IPS-18a (cell line): ENCODE data around the gene BCKDHB.
A peak's percentile ranks its signal among the peaks of the same experiment; 100 is the strongest.
"Not testable (repeated sequence)": the region's sequence is repeated elsewhere in the genome, so short reads cannot be mapped to it uniquely, and the experiment has no call there.

ENCODE experiments used
- H3K27ac ChIP-seq: one replicate; pipeline ENCODE4 v1.5.1; 2013; ENCODE audit warnings: low read length
- H3K27me3 ChIP-seq: one replicate; pipeline ENCODE4 v1.6.1; 2013; ENCODE audit warnings: mild to moderate bottlenecking, low read length; ENCODE audit not compliant: control insufficient read depth, insufficient read depth
- H3K36me3 ChIP-seq: one replicate; pipeline ENCODE4 v1.6.1; 2013; ENCODE audit warnings: low read depth, low read length; ENCODE audit not compliant: control insufficient read depth
- H3K4me1 ChIP-seq: one replicate; pipeline ENCODE4 v1.6.1; 2013; ENCODE audit warnings: low read depth, low read length; ENCODE audit not compliant: control insufficient read depth
- H3K4me3 ChIP-seq: one replicate; pipeline ENCODE4 v1.5.1; 2013; ENCODE audit warnings: low read length
- H3K9ac ChIP-seq: one replicate; pipeline ENCODE4 v1.6.1; 2013; ENCODE audit warnings: mild to moderate bottlenecking, low read length, moderate library complexity
- H3K9me3 ChIP-seq: one replicate; pipeline ENCODE4 v1.6.1; 2013; ENCODE audit warnings: low read depth, low read length; ENCODE audit not compliant: control insufficient read depth

The BCKDHB gene

DNA sequence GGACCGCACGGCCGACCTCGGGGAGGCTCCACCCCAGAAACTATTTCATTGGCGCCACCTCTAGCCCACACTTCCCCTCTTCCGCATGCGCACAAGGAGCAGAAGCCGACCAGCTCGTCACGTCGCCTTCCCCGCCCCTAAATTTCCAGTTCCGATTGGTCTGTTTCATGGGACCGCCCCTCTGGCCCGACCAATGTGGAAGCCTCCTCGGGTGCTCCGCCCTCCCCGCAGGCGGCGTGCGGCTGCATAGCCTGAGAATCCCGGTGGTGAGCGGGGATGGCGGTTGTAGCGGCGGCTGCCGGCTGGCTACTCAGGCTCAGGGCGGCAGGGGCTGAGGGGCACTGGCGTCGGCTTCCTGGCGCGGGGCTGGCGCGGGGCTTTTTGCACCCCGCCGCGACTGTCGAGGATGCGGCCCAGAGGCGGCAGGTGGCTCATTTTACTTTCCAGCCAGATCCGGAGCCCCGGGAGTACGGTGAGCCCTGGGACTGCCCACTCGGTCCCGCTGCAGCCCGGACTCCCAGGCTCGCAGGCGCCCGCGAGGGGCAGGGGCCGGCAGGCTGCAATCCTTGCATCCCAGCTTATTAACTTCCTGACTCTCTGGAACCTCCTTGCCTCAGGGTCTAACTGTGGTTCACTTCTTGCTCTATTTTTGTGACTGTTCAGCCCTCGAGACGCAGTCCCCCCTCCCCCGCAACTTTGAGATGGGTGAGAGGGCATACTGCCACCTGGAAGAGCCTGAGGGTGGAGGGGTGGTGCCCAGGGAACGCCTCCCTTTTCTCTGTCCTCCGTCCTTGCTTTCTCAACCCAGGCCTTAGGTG, at the start of gene BCKDHB:
Gene BCKDHB, plus strand, starts transcription at position 254 of the 818 bp plus-strand sequence. Its CDS starts 23 bp downstream, at position 277.
- Histone ChIP-seq H3K36me3 (no peaks in the 10 kb centered on the region), H3K9me3 (no peaks in the 10 kb centered on the region), H3K9ac (peak within 1 kb of the TSS; percentile 84), H3K27ac (peak within 1 kb of the TSS; percentile 57), H3K4me1 (peaks cover 21% of the 10 kb centered on the region), H3K4me3 (peak within 1 kb of the TSS; percentile 96), H3K27me3 (peaks cover 3% of the 10 kb centered on the region)

DNA sequence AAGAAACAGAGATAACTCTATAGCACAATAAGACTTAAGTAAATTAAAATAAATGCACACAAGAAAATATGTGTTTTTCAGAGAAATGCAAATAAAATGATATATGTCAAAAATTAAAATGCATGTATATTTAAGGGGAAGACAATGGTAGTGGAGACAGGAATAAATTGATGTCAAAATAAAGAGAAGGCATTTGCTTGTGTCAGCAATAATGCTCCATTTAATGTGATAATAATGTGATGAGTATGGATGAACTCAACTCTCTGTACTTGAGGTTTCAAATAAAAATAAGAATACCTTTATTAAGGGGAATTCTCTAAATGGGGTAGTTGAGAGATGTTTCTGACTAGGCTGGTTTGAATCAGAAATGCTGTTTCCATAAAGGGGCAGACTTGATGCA, 45.7 kb upstream of the BCKDHB start:
- Histone ChIP-seq H3K27me3 (no peaks in the 10 kb centered on the region), H3K4me1 (no peaks in the 10 kb centered on the region), H3K4me3 (no peak overlapping the region), H3K36me3 (no peaks in the 10 kb centered on the region), H3K9ac (no peak overlapping the region), H3K27ac (no peak overlapping the region), H3K9me3 (no peaks in the 10 kb centered on the region)

DNA sequence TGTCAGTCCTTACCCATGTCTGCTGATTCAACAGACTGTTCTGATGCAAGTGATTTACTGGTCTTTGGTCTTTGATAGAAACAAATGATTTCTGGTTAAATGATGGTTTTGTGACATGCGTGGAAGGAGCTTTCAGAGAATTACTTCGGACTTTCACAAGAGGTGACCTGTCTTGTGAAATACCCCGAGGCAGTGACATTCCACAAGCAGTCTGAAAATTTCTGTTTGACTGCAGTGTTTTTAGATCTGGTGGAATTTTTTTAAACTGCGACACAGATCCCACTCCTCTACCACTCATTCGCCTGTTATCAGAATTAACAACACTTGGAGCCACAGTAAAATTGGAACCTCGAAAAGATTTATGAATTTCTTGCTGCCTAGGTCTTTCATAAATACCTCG, 38.3 kb upstream of the BCKDHB start:
- H3K27ac ChIP-seq, H3K27me3 ChIP-seq, H3K9ac ChIP-seq, H3K36me3 ChIP-seq, H3K9me3 ChIP-seq, H3K4me3 ChIP-seq, H3K4me1 ChIP-seq: not testable (repeated sequence)

GRCh38 chr6:80070431-80070830, 36.0 kb upstream of the BCKDHB start:
- H3K27me3 ChIP-seq = not testable (repeated sequence)

DNA sequence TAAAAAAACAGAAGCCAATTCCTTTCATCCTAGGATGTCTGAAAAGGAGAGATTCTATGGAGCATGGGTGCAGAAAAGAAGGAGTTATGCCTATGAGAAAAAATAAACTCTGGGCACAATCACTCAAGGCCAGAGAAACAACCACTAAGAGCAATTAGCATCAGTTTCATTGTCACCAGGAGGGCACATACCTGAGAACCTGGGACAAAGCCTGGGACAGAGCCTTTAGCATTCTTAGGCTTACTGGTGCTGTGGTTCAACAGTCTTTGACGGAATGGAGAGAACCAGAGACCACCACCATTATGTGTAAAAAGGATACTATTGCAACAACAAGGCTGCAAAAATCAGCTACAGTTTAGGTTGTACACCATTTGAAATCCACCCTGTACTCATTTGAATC, 29.4 kb upstream of the BCKDHB start:
- peaks cover 4% of the 10 kb centered on the region for H3K4me1 ChIP-seq
- no peaks in the 10 kb centered on the region for H3K36me3 ChIP-seq
- no peak overlapping the region for H3K9ac ChIP-seq
- no peaks in the 10 kb centered on the region for H3K9me3 ChIP-seq
- no peak overlapping the region for H3K27ac ChIP-seq
- H3K27me3 ChIP-seq = no peaks in the 10 kb centered on the region
- H3K4me3 ChIP-seq = no peak overlapping the region

More at GRCh38 chr6:80070431-80070830, 36.0 kb upstream of the BCKDHB start:
- not testable (repeated sequence) for H3K36me3 ChIP-seq, H3K4me3 ChIP-seq, H3K27ac ChIP-seq, H3K9me3 ChIP-seq, H3K4me1 ChIP-seq, H3K9ac ChIP-seq

DNA sequence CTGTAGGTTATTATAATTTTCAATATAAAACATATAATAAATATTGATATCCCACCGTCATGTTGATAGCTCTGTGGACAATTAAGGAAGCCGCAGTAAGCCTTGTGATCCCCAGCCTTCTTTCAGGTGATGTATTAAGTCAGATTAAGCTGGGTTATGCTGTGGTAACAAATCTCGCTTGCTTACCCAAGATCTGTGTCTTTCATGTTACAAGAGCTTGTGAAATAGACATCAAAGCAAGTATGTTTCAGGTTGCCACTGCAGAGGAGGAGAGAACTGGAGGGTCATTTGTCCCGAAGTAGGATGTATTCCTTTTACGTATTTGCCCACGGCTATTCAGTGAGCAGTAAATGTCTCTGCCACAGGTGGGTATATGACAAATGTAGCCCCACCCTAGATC, 17.8 kb upstream of the BCKDHB start:
- no peak overlapping the region for H3K9ac ChIP-seq
- H3K4me3 ChIP-seq = no peak overlapping the region
- H3K9me3 ChIP-seq = no peaks in the 10 kb centered on the region

GRCh38 chr6:80091506-80091905, 15.0 kb upstream of the BCKDHB start:
- Histone ChIP-seq H3K9me3 (no peaks in the 10 kb centered on the region), H3K9ac (no peak overlapping the region), H3K4me1 (no peaks in the 10 kb centered on the region), H3K4me3 (no peak overlapping the region), H3K27ac (no peak overlapping the region), H3K27me3 (no peaks in the 10 kb centered on the region), H3K36me3 (no peaks in the 10 kb centered on the region)

More for the DNA sequence above, 17.8 kb upstream of the BCKDHB start:
- no peak overlapping the region for H3K27ac ChIP-seq
- no peaks in the 10 kb centered on the region for H3K36me3 ChIP-seq
- no peaks in the 10 kb centered on the region for H3K4me1 ChIP-seq
- no peaks in the 10 kb centered on the region for H3K27me3 ChIP-seq

DNA sequence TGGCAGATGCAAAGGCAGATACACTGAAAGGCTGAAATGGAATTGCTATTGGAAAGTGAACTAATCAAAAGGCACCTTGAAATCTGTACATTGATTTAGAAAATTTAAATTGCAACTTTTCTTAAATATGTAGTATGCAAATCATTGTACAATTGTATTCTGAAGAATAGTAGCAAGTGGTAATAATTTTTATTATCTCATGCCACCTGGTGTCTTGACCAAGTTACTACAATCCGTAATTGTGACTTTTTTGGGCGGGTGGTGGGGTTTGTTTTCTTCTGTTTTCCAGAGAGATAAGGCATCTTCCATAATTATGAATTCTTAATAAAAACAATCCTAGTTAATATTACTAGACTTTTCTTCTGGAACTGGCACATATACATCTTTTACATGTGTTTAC, 12.5 kb upstream of the BCKDHB start:
- H3K27ac ChIP-seq = no peak overlapping the region
- no peaks in the 10 kb centered on the region for H3K36me3 ChIP-seq
- no peaks in the 10 kb centered on the region for H3K4me1 ChIP-seq
- H3K9ac ChIP-seq = no peak overlapping the region
- H3K4me3 ChIP-seq = no peak overlapping the region
- H3K9me3 ChIP-seq = no peaks in the 10 kb centered on the region
- H3K27me3 ChIP-seq = no peaks in the 10 kb centered on the region

- H3K4me3 ChIP-seq = no peak overlapping the region
- no peak overlapping the region for H3K27ac ChIP-seq
- H3K9me3 ChIP-seq = no peaks in the 10 kb centered on the region
- no peaks in the 10 kb centered on the region for H3K4me1 ChIP-seq
- no peak overlapping the region for H3K9ac ChIP-seq
- no peaks in the 10 kb centered on the region for H3K27me3 ChIP-seq
- no peaks in the 10 kb centered on the region for H3K36me3 ChIP-seq
Measured at GRCh38 chr6:80095600-80095999, 10.9 kb upstream of the BCKDHB start.

DNA sequence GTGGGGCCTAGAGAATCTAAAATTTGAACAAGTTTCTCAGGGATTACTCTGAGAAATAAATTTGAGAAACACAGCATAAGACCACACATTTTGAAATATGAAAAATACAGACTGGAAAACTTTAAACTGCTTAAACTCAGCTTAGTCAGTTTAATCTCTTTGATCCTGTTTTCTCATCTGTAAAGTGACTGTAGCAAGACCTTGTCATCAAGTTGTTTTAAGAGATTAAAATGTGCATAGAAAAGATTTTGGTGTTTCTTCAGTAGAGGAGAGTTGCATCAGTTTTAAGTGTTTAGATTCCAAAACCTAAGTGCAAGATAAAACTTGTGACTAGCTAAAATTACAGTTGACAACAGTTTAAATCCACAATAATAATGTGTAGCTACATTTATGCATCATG, 8.1 kb upstream of the BCKDHB start:
- no peak overlapping the region for H3K27ac ChIP-seq
- no peak overlapping the region for H3K4me3 ChIP-seq
- H3K9ac ChIP-seq = no peak overlapping the region
- no peaks in the 10 kb centered on the region for H3K36me3 ChIP-seq
- no peaks in the 10 kb centered on the region for H3K27me3 ChIP-seq
- no peaks in the 10 kb centered on the region for H3K9me3 ChIP-seq
- no peaks in the 10 kb centered on the region for H3K4me1 ChIP-seq

- H3K4me1 ChIP-seq = peaks cover 17% of the 10 kb centered on the region
- no peaks in the 10 kb centered on the region for H3K36me3 ChIP-seq
- H3K9me3 ChIP-seq = no peaks in the 10 kb centered on the region
- H3K27me3 ChIP-seq = peaks cover 3% of the 10 kb centered on the region
- H3K27ac ChIP-seq = no peak overlapping the region
- no peak overlapping the region for H3K4me3 ChIP-seq
- H3K9ac ChIP-seq = no peak overlapping the region
Measured at GRCh38 chr6:80104520-80104919, 2.0 kb upstream of the BCKDHB start.

GRCh38 chr6:80105972-80106417, 476 bp upstream of the BCKDHB start:
- no peak overlapping the region for H3K27ac ChIP-seq
- H3K27me3 ChIP-seq = peaks cover 3% of the 10 kb centered on the region
- H3K9me3 ChIP-seq = no peaks in the 10 kb centered on the region
- peak overlapping the region; percentile 96 for H3K4me3 ChIP-seq
- H3K9ac ChIP-seq = peak overlapping the region; percentile 23
- H3K4me1 ChIP-seq = peaks cover 17% of the 10 kb centered on the region
- H3K36me3 ChIP-seq = no peaks in the 10 kb centered on the region
